HEK293T (cell line): ENCODE measurements around the gene ALK.

ENCODE experiments used
- ARNT ChIP-seq: fragments of 450-650 bp; IDR thresholded peaks from 2 replicates; pipeline ENCODE4 v1.6.1; 2017; ENCODE audit warnings: mild to moderate bottlenecking
- BHLHE40 ChIP-seq: fragments of 450-650 bp; IDR thresholded peaks from 2 replicates; pipeline ENCODE4 v1.6.1; 2016; ENCODE audit warnings: mild to moderate bottlenecking, moderate library complexity, borderline replicate concordance
- CTBP1 ChIP-seq: fragments of 450-650 bp; IDR thresholded peaks from 2 replicates; pipeline ENCODE4 v1.6.1; 2016; ENCODE audit warnings: borderline replicate concordance
- ELF4 ChIP-seq: fragments of 450-650 bp; IDR thresholded peaks from 2 replicates; pipeline ENCODE4 v1.6.1; 2017; ENCODE audit warnings: antibody characterized with exemption
- FOXA1 ChIP-seq: fragments of 450-650 bp; IDR thresholded peaks from 2 replicates; pipeline ENCODE4 v1.6.1; 2016; ENCODE audit warnings: mild to moderate bottlenecking
- FOXK2 ChIP-seq: fragments of 450-650 bp; IDR thresholded peaks from 2 replicates; pipeline ENCODE4 v1.6.1; 2016; ENCODE audit warnings: mild to moderate bottlenecking
- FOXM1 ChIP-seq: fragments of 450-650 bp; IDR thresholded peaks from 2 replicates; pipeline ENCODE4 v1.6.1; 2017; ENCODE audit warnings: mild to moderate bottlenecking, borderline replicate concordance
- HDGF ChIP-seq: fragments of 450-650 bp; IDR thresholded peaks from 2 replicates; pipeline ENCODE4 v1.6.1; 2017; ENCODE audit warnings: antibody characterized with exemption, borderline replicate concordance
- L3MBTL2 ChIP-seq: fragments of 450-650 bp; conservative IDR thresholded peaks from 2 replicates; pipeline ENCODE4 v1.6.1; 2016; ENCODE audit warnings: mild to moderate bottlenecking
- NFRKB ChIP-seq: fragments of 450-650 bp; IDR thresholded peaks from 2 replicates; pipeline ENCODE4 v1.6.1; 2016; ENCODE audit warnings: mild to moderate bottlenecking, moderate library complexity
- PKNOX1 ChIP-seq: fragments of 450-650 bp; IDR thresholded peaks from 2 replicates; pipeline ENCODE4 v1.6.1; 2016
- SP1 ChIP-seq: fragments of 450-650 bp; IDR thresholded peaks from 2 replicates; pipeline ENCODE4 v1.6.1; 2017
- SUZ12 ChIP-seq: fragments of 450-650 bp; IDR thresholded peaks from 2 replicates; pipeline ENCODE4 v1.6.1; 2016; ENCODE audit warnings: mild to moderate bottlenecking
- ZNF384 ChIP-seq: fragments of 450-650 bp; IDR thresholded peaks from 2 replicates; pipeline ENCODE4 v1.6.1; 2016

DNA sequence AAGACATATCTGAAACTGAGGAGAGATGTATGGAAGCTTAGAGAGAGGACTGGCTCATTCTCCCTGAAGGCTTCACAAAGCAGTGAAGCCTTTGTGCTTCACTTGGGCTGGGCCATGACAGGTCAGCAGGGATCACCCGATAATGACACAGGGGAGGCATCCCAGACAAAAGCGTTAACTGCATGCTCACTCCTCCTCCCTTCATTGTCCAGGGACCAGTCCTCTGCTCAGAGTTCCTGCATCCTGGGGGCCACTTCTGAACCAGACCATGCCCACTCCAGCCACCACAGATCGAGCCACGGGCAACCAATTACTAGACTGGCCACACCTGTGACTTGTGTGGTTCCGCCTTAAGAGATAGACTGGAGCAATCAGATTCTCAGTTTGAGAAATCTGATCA is 570.1 kb downstream of the ALK start:
- TF ChIP-seq ZNF384 (no peak), SP1 (no peak), ARNT (no peak), ELF4 (no peak), FOXM1 (no peak), FOXK2 (no peak), NFRKB (no peak), BHLHE40 (no peak), PKNOX1 (no peak), FOXA1 (no peak), L3MBTL2 (no peak), HDGF (no peak), CTBP1 (no peak), SUZ12 (no peak)
